CD4-positive, alpha-beta T cell treated with Interleukin-10 for 1 hour (primary cell): ENCODE data around the gene JADE2.
"Not testable (repeated sequence)": the region's sequence is repeated elsewhere in the genome, so short reads cannot be mapped to it uniquely, and the experiment has no call there.

Source experiments
- DNase-seq: peaks from one replicate; pipeline ENCODE4 v3.0.0-alpha.2; 2020

The JADE2 gene

GRCh38 chr5:134594797-134595457 is 69.5 kb downstream of the JADE2 start:
- no peak for DNase-seq

- DNase-seq = no peak
These were observed 70.0 kb downstream of the JADE2 start for GRCh38 chr5:134595458-134595838.

- not testable (repeated sequence) for DNase-seq
These were observed 74.3 kb downstream of the JADE2 start for GRCh38 chr5:134599820-134600219.

- DNase-seq = no peak
These were observed 75.1 kb downstream of the JADE2 start for GRCh38 chr5:134600600-134600999.

- no peak for DNase-seq
These were observed 77.6 kb downstream of the JADE2 start for GRCh38 chr5:134603059-134603458.

- no peak for DNase-seq
These were observed 79.4 kb downstream of the JADE2 start for GRCh38 chr5:134604908-134605307.

GRCh38 chr5:134606726-134607125 is 81.3 kb downstream of the JADE2 start:
- no peak for DNase-seq

GRCh38 chr5:134608555-134608954 is 83.1 kb downstream of the JADE2 start:
- DNase-seq = no peak

GRCh38 chr5:134609232-134609851 is 83.9 kb downstream of the JADE2 start:
- no peak for DNase-seq

GRCh38 chr5:134610725-134611124 is 85.3 kb downstream of the JADE2 start:
- no peak for DNase-seq

GRCh38 chr5:134611515-134611914 is 86.0 kb downstream of the JADE2 start:
- no peak for DNase-seq

GRCh38 chr5:134614450-134615085 is 89.1 kb downstream of the JADE2 start:
- no peak for DNase-seq

GRCh38 chr5:134620634-134621033 is 95.2 kb downstream of the JADE2 start:
- DNase-seq = no peak

GRCh38 chr5:134625559-134625958 is 100.1 kb downstream of the JADE2 start:
- no peak for DNase-seq

- no peak for DNase-seq
These were observed 101.0 kb downstream of the JADE2 start for GRCh38 chr5:134626369-134627014.
